Fibroblast of skin of left quadriceps (primary cell): ENCODE measurements around the gene MFSD12.
"Not testable (repeated sequence)": the region's sequence is repeated elsewhere in the genome, so short reads cannot be mapped to it uniquely, and the experiment has no call there.

Experiments used
- DNase-seq, 2 experiments: peaks; one replicate each; pipeline ENCODE4 v3.0.0-alpha.2; 2013; ENCODE audit warnings: low read depth in 2 of 2

MFSD12 gene

DNA sequence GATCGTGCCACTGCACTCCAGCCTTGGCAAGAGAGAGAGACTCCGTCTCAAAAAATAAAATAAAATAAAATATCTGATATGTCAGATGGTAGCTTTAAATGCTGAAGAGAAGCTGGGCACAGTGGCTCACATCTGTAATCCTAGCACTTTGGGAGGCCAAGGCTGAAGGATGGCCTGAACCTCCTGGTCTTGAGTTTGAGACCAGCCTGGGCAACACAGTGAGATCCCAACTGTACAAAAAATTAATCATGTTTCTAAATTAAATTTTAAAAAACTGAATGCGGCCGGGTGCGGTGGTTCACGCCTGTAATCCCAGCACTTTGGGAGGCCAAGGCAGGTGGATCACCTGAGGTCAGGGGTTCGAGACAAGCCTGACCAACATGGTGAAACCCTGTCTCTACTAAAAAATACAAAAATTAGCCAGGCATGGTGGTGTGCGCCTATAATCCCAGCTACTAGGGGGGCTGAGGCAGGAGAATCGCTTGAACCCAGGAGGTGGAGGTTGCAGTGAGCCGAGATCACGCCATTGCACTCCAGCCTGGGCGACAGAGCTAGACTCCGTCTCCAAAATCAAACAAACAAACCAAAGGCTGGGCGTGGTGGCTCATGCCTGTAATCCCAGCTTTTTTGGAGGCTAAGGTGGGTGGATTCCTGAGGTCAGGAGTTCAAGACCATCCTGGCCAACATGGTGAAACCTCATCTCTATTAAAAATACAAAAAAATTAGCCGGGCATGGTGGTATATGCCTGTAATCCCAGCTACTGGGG, 26.8 kb upstream of the MFSD12 start:
- DNase-seq, result not testable (repeated sequence)

DNA sequence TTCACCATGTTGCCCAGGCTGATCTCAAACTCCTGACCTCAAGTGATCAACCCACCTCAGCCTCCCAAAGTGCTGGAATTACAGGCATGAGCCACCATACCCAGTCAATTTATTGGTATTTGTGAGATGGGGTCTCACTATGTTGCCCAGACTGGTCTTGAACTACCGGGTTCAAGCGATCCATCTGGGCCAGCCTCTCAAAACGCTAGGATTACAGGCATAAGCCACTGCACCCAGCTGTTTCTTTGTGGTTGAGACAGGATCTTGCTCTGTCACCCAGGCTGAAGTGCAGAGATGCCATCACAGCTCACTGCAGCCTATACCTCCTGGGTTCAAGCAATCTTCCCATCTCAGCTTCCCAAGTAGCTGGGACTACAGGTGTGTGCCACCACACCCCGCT, 24.4 kb upstream of the MFSD12 start:
- DNase-seq, result not testable (repeated sequence)

DNA sequence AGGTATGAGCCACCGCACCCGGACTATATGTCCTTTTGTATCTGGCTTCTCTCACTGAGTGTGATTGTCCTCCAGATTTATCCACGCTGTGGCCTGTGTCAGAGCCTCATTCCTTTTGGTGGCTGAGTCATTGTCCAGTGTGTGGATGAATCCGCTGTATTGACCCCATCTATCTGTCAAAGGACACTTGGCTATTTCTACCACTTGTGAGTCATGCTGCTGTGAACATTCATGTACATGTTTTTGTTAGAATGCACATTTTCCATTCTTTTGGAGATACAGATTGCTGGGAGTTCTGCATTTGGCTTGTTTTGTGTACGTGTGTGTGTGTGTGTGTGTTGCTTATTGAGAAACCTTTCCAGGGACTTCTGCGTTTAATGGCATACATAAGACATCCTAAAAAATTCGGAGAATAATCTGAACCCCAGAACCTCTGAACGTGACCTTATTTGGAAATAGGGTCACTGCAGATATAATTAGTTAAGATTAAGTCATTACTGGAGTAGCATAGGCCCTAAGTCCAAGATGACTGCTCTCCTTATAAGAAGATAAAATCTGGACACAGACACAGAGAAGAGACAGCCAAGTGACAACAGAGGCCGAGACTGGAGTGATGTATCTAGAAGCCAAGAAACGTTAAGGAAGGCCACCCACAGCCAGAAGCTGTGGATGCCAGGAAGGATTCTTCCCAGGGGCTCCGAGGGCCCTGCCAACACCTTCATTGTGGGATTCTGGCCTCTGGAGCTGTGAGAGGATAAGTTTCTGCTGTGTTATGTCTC, 23.0 kb upstream of the MFSD12 start:
- peak; percentile 42 to 44 for DNase-seq

DNA sequence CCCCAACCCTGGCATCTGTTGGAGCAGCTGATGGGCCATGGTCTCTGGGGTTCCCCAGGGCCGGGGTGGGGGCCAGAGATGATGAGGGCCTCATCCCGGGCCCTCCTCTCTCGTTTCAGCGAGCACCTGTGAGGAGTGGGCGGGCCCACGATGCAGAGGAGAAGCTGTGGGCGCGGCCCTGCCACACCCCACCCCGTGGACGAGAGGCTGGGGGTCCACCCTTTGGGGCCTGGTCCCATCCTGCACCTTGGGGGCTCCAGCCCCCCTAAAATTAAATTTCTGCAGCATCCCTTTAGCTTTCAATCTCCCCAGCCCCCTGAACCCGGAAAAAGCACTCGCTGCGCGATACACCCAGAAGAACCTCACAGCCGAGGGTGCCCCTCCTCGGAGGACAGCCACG, 21.0 kb upstream of the MFSD12 start:
- no peak for DNase-seq

DNA sequence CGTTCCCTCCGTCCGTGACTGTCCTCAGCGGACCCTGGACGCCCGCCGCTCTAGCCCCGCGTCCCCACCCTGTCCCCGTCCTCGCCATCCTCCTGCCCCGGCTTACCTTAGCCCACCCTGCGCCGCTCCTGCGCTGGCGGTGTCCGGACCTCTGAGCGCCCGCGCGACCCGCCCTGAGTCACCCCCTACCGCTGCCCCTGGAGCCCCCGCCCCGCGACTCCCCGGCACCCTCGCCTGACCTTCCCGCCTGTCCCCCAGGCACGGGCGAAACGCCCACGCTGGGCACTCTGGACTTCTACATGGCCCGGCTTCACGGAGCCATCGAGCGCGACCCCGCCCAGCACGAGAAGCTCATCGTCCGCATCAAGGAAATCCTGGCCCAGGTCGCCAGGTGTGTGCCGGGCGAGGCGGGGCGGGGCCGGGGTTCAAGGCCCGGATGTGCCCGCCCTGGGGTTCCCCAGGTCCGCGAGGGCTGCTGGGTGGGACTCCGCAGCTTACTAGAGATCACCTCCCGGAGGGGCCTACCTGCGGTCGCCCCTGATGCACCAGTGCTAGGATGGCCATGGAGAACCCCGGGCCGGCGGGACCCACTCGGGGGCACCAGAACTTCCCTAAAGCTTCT, 20.4 kb upstream of the MFSD12 start:
- no peak for DNase-seq

DNA sequence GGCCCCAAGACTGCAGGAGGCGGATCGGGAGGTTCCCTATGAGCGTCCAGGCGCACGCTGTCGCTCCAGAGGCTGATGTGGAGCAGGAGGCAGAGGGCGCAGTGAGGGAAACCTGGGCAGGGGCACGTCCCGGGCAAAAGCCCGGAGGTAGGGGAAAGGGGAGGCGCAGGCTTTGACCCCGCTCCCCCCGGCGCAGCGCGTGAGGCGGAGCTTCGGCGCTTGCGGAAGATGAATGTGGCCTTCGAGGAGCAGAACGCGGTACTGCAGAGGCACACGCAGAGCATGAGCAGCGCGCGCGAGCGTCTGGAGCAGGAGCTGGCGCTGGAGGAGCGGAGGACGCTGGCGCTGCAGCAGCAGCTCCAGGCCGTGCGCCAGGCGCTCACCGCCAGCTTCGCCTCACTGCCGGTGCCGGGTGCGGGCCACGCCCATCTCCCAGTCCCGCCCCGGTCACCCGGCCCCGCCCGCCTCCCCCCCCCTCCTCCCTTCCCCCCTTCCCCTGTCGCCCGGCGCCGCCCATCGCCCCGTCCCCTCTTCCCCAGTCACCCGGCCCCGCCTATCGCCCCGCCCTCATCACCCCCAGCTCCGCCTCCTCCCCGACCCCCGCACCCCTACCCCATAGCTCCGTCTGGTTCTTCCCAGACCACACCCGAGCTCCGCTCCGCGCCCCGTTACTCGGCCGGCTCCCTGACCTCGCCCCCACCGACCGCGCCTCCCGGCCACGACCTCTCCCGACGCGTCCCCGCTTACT, 19.5 kb upstream of the MFSD12 start:
- peak; percentile 33 to 50 for DNase-seq

DNA sequence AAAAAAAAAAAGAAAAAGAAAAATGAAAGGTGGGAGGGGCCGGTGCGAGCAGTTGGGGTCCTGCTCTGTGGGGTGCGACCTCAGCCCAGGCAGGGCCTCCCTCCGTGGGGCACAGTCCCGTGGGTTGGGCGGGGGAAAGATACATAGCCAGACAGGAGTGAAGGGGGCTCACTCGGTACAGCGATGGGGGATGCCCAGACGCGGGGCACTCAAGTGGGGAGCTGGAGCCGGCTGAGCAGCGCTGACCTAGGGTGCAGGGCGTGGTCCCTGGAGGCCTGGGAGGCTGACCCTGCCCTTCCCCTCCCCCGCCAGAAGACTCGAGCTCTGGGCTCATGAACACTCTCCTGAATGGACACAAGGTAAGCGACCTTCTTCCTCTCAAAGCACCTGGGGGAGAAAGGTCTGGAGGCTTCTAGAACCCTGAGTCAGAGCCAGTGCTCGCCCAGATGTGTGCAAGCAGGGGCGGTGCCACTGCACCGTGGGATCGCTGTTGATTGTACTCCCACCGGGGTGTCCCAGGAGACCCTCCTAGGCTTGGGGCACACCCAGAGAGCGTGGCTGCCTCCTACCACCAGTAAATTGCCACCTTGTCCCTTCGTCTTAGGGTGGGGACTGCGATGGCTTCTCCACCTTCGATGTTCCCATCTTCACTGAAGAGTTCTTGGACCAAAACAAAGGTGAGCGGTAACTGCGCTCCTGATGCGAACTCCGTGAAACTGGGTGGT, 18.7 kb upstream of the MFSD12 start:
- no peak for DNase-seq

DNA sequence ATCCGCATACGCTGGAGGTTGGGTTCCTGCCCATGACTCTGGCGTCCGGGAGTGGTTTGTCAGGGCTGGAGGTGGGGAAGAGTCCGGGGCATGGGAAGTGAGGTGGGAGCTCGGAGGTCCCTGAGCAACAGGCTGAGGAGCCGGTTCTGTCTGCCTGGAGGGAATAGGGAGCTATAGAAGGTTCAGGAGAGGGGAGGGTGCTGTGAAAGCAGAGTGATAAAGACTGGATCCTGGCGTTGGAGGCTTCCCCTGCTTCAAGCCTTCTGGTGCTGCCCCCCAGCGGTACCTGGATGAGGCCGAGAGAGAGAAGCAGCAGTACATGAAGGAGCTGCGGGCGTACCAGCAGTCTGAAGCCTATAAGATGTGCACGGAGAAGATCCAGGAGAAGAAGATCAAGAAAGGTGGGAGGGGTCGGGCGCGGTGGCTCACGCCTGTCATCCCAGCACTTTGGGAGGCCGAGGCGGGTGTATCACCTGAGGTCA, 17.9 kb upstream of the MFSD12 start:
- no peak for DNase-seq

DNA sequence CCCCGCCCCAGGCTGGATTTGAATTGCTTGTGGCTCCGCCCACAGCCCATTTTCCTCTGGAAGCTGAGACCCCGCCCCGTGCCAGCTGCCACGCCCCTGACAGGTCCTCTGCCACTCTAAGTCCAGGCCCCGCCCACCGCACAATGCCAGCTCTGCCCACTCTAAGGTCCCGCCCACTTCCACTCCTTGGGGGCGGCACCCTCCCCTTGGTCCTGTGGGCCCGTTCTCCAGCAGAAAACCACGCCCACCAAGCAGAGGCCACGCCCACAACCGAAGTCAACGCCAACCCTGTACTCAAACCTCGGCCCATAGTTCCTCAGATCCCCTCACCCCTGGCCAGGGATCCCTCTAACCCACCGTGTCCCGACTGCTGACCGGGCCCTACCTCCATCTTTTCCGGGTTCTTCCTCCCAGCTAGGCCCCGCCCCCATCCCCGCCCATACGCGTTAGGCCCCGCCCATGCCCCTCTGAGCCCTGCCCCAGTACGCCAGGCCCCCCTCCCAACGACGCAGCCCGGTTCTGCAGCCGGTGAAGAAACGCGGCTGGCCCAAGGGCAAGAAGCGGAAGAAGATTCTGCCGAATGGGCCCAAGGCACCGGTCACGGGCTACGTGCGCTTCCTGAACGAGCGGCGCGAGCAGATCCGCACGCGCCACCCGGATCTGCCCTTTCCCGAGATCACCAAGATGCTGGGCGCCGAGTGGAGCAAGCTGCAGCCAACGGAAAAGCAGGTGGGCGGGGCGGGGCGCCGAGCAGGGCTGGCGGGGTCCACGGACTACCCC, 16.7 kb upstream of the MFSD12 start:
- peak; percentile 71 to 75 for DNase-seq

DNA sequence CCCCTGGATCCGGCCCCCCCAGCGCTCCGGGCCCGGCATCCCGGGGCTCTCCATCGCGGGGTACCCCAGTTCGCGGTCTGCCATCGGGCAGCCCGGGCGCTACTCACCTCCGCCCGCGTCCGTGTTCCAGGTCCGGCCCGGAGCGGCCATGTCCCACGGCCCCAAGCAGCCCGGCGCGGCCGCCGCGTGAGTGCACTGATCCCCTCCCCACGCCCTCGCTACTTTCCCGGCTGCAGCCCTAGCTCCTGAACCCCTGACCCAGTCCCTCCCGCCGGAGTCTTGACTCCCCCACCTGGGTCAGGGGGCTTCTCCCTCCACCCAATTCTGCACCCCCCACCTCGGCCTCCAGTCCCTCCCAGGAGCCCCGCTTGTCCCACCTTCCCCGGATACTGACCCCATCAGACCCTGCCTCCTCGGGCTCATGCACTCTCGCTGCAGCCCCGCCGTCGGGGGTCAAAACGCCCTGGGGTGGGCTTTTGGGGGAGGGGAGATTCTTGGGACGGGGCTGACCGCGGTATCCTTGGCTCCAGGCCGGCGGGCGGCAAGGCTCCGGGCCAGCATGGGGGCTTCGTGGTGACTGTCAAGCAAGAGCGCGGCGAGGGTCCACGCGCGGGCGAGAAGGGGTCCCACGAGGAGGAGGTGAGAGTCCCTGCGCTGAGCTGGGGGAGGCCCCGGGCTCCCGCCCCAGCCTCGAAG, 15.9 kb upstream of the MFSD12 start:
- no peak for DNase-seq

DNA sequence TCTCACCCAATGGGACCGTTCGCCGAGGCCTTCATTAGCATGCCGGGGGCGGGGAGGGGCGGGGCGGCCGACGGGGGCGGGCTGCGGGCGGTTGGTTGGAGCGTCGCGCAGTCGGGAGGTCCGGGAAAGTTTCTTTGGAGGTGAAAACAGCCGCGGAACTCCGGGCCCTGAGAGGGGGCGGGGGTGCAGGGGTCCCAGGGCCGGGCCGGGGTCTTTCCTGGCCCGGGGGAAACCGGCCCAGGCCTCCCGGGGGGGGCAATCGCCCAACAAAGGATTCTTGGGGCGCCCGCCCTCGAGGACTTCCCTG, 15.4 kb upstream of the MFSD12 start, which contains the start of gene HMG20B:
Gene HMG20B (plus strand): TSS at position 90 of the 307 bp plus-strand sequence. CDS start 366 bp downstream, outside the sequence.
- no peak for DNase-seq

DNA sequence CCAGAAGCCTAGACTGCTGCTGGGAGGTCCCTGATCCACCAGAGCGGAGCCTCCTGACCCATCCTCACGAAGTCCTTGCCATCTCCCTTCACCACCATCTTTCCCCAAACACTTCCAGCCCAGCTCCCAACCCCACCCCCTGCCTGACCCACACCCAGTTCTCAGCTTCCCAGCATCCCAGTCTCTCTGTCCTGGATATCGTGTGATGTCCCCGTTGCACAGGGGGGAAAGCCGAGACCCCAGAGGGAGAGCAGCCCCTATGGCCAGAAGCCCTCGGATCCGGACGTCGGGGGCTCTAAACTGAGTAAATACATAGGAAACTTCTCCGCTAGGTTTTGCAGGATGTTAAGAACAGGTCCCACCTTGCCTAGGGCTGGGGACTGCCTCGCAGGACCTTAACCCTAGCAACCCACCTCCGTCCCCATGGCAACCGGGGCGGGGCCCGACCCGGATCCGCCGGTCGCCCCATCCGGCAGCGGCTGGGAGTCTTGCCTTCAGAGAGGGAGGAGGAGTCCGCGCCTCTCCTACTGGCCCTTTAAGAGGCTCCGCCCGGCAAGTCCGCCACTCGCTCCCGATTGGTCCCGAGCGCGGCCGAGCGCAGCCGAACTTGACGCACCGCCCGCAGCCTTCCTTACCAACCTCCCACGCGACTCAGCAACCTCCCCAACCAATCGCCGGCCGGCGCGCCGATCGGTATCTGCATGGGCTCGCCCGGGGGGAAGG, 14.9 kb upstream of the MFSD12 start:
- peak; percentile 99 for DNase-seq

DNA sequence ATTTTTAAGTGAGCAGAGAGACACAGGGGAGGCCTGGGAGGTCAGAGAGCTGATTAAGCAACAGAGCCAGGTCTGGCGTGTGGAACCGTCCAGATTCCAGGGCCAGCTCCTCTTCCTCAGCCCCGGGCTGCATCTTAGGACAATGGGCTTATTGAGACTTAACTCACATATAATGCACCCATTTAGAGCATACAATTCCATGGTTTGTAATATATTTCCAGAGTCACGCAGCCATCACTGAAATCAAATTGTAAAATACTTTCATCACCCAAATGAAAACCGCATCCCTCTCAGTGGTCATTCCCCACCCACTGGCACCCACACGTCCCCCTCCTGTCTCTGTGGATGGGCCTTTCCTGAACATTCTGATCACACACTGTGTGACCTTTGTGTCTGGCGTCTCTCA, 13.2 kb upstream of the MFSD12 start:
- no peak for DNase-seq

DNA sequence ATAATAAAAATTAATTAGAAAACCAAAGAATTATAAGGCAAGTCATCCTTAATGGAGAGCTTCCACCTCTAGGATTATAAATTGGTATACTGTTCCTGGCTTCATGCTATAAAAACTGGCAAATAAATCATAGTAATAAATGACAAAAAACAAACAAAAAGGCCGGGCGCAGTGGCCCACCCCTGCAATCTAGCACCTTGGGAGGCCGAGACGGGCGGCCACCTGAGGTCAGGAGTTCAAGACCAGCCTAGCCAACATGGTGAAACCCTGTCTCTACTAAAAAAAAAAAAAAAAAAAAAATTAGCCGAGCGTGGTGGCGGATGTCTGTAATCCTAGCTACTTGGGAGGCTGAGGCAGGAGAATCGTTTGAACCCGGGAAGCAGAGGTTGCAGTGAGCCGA, 12.7 kb upstream of the MFSD12 start:
- DNase-seq, result not testable (repeated sequence)

DNA sequence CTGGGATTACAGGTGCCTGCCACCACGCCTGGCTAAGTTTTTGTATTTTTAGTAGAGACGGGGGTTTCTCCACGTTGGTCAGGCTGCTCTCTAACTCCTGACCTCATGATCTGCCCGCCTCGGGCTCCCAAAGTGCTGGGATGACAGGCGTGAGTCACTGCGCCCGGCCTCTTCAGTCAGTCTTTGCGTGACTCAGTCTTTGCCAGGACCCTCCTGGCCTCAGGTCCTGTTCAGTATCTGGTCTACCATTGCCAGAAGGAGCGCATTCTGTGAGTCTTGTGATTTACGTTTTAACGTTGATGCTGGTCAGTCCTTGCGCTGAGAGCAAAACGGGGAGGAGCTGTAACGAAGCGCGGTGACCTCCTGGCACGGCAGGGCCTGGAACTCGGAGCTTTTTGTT, 7.8 kb upstream of the MFSD12 start:
- DNase-seq, result no peak

DNA sequence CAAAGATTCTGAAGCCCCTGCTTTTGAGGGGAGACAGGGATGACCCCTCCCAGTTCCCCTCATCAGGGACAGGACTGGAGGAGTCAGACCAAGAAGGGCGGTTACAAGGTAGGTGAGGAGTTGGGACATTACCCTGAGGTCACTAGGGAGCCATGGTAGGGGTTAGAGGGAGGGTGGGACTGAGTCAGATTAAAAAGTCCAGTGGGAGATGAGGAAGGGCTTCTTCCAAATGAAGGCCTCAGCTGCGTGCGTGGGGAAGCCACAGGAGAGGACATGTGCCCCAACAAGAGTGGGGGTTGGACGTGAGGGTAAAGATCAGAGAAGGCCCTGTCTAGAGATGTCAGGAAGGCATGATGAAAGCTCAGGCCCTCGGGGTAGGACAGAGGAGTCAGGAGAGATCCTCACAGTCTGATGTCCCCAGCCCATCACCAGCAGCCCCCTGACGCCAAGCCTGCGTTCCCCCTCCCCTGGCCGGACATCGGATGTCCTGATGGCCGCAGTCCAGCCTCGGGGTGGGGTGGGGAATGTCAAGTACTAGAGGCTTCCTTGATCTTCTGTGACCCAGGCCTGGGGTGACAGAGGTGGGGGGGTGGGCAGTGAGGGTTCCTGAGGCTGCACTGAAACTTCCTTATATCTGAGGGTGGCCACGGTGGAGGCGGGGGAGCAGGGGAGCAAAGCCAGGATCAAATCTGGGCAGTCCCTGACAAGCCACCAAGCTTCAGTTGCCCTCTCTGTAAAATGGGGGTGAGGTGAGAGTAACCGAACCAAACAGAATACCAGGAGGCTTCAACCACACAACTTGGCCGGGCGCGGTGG, 6.5 kb upstream of the MFSD12 start:
- no peak for DNase-seq

DNA sequence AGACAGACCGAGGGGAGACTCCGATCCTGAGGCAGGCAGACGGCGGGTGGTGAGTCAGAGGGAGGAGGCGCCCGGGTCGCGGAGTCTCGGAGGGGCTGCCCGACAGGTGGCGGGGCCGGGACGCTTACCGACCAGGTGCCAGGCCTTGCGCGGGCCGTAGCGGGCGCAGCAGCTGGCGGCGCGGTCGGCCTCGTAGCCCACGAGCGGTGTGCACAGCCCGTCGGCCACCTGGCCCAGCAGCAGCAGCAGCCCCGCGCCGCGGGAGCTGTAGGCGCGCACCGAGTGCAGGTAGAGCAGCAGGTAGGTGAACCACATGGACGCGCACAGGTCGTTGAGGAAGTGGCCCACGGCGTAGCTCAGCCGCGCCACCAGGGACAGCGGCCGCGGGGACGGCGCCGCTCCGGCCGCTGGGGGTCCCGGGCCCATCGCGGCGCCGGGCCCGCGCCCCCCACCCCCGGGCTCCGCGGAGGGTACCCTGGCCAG, 367 bp downstream of the MFSD12 start:
- DNase-seq, result no peak

DNA sequence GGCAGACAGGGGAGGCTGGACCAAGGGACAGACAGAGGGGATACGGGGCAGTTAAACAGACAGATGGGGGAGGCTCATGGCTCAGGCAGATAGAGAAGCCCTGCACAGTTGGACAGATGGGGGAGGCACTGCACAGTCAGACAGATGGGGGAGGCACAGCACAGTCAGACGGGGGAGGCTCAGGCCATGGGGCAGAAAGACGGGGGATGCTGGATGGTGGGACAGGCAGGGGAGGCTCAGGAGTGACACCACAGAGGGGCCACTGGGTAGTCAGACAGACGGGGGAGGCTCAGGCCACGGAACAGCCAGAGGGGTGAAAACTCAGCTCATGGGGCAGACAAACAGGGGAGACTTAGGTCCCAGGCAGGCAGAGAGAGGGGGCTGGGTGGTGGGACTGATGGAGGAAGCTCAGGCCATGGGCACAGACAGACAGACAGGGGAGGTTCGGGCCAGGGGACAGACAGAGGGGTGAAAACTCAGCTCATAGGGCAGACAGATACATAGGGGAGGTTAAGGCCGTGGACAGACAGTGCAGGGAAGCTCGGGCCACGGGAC, 886 bp downstream of the MFSD12 start:
- no peak for DNase-seq
